ENCODE data around the gene LRRC74B. TPM values are rescaled to one million over a fixed set of nuclear protein-coding genes. Genes with fewer than 3 reads are reported as not detected.

Gene LRRC74B, protein sequence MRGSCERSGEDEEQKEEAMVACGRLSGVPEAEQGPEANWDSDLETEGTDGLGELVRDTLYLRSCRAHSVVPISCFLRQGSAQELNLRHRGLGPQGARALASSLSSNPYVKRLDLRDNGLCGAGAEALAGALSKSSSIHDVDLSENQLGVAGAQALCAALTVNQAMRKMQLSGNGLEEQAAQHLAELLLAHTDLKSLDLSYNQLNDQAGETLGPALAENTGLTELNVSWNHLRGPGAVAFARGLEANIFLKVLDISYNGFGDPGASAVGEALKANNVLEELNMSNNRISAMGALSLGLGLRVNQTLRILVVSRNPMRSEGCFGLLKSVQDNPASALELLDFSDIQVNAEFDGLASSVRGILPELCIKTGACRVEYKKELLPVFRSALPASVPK
- 3.6 TPM for total RNA-seq
- long read RNA-seq, full-length matches to known transcripts: 4 of 10 reads
- long read RNA-seq, partial matches to known transcripts: 0 of 10 reads
- long read RNA-seq, other reads (novel, unspliced or antisense): 6 of 10 reads

GRCh38 chr22:21045585-21046294, at the start of gene LRRC74B:
TSS of gene LRRC74B (plus strand) at chr22:21045946. CDS start at chr22:21045987, 41 bp downstream.
- Histone ChIP-seq H3K4me1 (peaks cover 13% of the 10 kb centered on the region), H3K36me3 (no peaks in the 10 kb centered on the region), H3K9me3 (no peaks in the 10 kb centered on the region), H3K27me3 (ENCODE audit: low read depth) (peaks cover 3% of the 10 kb centered on the region), H3K4me3 (peak within 1 kb of the TSS; percentile 46), H3K27ac (peak within 1 kb of the TSS; percentile 48)
- DNase-seq: peak; percentile 90
- TF ChIP-seq CTCF (IDR thresholded peaks at IDR 0.05): no peak
- intact Hi-C loops (cut with DNase I): no loop called here
- ATAC-seq: peak; percentile 93 to 95

- peaks cover 17% of the 10 kb centered on the region for H3K4me1 ChIP-seq
- no peak overlapping the region for H3K27ac ChIP-seq
- no peaks in the 10 kb centered on the region for H3K27me3 ChIP-seq (ENCODE audit: low read depth)
- H3K9me3 ChIP-seq: no peaks in the 10 kb centered on the region
- no peak for TF ChIP-seq CTCF (IDR thresholded peaks at IDR 0.05)
- DNase-seq (no peak), ATAC-seq (no peak)
- H3K36me3 ChIP-seq: peaks cover 96% of the 10 kb centered on the region
- intact Hi-C loops (cut with DNase I): no loop called here
- H3K4me3 ChIP-seq: no peak overlapping the region
Measured at GRCh38 chr22:20996031-20996410, 49.7 kb upstream of the LRRC74B start.

GRCh38 chr22:20996598-20997535, 48.9 kb upstream of the LRRC74B start:
- TF ChIP-seq CTCF (IDR thresholded peaks at IDR 0.05): no peak
- DNase-seq: no peak
- no peaks in the 10 kb centered on the region for H3K27me3 ChIP-seq (ENCODE audit: low read depth)
- no peak for ATAC-seq
- intact Hi-C loops (cut with DNase I): no loop called here
- no peak overlapping the region for H3K4me3 ChIP-seq
- H3K9me3 ChIP-seq: no peaks in the 10 kb centered on the region
- H3K4me1 ChIP-seq: peaks cover 21% of the 10 kb centered on the region
- peaks cover 87% of the 10 kb centered on the region for H3K36me3 ChIP-seq
- H3K27ac ChIP-seq: no peak overlapping the region

DNA sequence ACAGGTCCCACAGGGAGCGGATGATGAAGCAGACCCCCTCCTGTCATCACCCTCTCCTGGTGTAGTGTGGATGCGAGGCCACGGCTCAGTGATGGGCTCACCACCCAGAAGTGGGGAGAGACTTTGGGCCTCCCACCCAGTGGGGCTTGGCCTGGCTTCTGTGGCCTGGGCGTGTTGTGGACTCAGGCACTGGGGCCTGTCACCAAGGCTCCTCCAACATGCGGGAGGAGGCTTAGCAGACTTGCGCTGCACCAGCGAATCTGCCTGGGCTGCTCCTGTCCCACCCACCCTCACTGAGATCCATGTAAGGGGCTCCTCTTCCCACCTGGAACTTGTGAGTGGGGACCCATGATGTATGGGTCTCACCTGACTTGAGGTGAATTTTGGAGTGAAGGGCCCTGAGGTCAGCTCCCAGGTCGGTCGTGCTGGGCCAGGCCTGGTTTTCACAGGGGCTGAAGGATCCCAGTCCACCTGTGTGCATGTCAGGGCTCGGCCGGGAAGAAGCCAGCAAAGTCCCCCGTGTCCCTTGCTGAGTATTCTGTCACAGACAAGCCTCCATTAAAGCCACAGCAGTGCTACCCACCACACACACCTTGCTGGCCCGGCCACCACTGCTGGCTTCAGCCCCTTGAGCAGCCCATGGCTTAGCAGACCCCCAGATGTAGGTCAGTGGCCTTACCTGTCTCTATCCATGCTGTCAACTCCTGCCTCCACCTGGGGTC, 48.0 kb upstream of the LRRC74B start:
- TF ChIP-seq CTCF (IDR thresholded peaks at IDR 0.05): no peak
- Histone ChIP-seq H3K27ac (no peak overlapping the region), H3K4me1 (peaks cover 21% of the 10 kb centered on the region), H3K27me3 (ENCODE audit: low read depth) (no peaks in the 10 kb centered on the region), H3K9me3 (no peaks in the 10 kb centered on the region), H3K36me3 (peaks cover 79% of the 10 kb centered on the region), H3K4me3 (no peak overlapping the region)
- intact Hi-C loops (cut with DNase I): no loop called here
- no peak for ATAC-seq
- DNase-seq: no peak

Data from lower lobe of right lung (tissue), 2 donors.